GM21360 (cell line): ENCODE data around the gene OPA3.
"Not testable (repeated sequence)": the region's sequence is repeated elsewhere in the genome, so short reads cannot be mapped to it uniquely, and the experiment has no call there.

Experiments
- ATAC-seq: cut with Tn5 transposase; IDR thresholded peaks from one replicate; pipeline ENCODE4 v1.9.1; 2021; ENCODE audit warnings: mild to moderate bottlenecking, moderate library complexity; ENCODE audit not compliant: unreplicated experiment

The OPA3 gene

GRCh38 chr19:45523642-45524256, 60.9 kb downstream of the OPA3 start:
- ATAC-seq = peak; percentile 73

GRCh38 chr19:45522010-45522941, 62.3 kb downstream of the OPA3 start:
- no peak for ATAC-seq

GRCh38 chr19:45518469-45518826, 66.2 kb downstream of the OPA3 start:
- ATAC-seq = no peak

GRCh38 chr19:45517641-45518468, 66.7 kb downstream of the OPA3 start:
- ATAC-seq = no peak

- no peak for ATAC-seq
Measured at GRCh38 chr19:45517238-45517637, 67.4 kb downstream of the OPA3 start.

DNA sequence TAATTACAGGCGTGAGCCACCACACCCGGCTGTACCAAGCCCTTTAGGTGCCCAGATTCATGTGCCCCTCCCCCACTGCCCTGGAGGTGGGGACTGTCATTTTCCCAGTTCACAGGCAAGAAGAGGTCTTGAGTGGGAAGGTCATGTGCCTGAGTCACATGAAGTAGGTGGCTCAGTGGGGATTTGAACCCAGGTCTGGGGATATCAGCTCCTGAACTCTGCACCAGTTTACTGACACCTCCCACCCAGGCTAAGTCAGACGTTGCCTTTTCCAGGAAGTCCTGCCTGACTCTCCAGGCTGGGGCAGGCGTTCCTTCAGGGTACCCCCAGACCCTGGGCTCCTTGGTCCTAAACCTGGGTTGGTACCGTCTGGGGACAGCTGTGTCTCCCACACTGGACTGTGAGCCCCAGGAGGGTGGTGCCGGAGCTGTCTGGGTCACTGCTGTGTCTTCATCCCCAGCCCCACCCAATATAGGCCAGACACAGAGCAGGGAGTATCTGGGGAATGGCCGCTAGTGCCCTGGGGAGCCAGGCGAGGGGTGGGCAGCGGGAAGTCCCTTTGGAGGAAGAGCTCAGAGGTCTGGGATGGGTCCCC, 68.7 kb downstream of the OPA3 start:
- no peak for ATAC-seq

- ATAC-seq = no peak
Measured at GRCh38 chr19:45515081-45515624, 69.4 kb downstream of the OPA3 start.

GRCh38 chr19:45514376-45515051, 70.1 kb downstream of the OPA3 start:
- no peak for ATAC-seq

DNA sequence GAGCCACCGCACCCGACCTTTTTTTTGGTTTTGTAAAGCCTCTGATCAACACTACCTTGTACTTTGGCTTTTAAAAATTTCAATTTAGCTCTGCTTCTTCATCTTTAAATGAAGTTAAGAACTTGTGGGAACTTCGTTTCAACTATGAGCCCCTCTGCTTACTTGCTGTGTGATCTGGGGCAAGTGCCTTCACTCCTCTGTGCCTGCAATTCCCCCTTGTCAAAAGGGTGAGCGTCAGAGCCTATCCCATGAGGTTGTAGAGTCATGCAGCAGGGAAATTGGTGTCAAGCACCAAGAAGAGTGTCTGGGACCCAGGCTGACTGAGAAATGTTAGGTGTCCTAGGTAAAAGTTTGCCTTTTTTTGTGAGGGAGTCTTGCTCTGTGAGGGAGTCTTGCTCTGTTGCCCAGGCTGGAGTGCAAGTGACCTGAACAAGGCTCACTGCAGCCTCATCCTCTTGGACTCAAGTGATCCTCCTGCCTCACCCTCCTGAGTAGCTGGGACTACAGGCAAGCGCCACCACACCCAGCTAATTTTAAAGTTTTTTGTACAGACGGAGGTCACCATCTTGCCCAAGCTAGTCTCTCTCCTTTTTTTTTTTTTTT, 71.6 kb downstream of the OPA3 start:
- no peak for ATAC-seq

- ATAC-seq = no peak
Measured at GRCh38 chr19:45511074-45511473, 73.5 kb downstream of the OPA3 start.

- ATAC-seq = not testable (repeated sequence)
Measured at GRCh38 chr19:45510352-45510751, 74.2 kb downstream of the OPA3 start.

DNA sequence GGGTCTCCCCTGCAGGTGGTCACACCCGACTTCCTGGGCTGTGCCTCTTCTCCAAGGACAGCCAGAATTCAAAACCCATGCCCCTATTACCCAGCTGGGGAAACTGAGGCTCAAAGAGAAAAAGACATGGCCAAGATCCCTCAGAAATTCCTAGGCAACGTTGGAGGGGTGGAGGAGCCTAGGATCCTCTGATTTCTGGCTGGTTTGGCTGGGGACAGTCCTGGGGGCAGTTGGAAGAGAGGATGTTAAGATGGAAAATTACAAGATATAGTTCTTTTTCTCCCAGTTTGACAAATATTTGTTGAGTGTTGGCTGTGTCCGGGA, 74.9 kb downstream of the OPA3 start:
- no peak for ATAC-seq

DNA sequence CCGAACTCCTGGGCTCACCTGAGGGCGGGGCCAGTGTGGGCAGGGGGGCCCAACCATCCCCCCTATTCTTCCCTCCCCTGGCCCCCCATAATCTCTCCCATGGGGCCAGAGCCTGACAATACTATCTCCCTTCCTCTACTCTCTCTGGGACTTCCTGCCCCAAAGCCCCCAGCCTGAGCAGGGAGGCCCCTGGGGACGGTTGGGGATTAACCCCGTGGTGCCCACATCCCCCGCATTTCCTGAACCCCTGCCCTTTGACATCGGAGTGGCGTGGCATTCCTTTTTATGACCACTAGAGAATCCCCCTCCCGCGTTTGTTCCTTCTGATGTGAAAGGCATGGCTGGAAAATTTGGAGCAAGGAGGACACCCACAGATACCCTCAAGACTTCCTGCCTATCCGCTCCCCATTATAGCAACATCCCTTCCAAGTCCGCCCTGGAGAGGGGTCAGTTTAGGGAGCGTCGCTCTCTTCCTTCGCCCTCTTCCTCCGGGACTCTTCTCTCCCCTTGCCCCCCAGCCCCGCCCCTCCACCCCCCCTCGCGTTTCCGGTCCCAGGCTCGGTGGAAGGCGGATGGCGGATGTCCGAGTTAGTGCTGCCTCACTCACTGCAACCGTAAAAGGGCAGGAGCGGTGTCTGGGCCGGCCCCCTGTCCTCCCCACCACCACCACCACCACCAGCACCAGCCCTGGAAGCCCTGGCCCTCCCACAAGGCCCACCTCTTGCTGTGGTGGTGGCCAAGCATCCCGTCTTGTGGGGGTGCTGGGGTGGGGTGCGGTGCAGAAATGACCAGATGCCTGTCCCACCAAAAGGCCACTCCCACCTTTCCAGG, 75.5 kb downstream of the OPA3 start:
- no peak for ATAC-seq

GRCh38 chr19:45508417-45508860, 76.2 kb downstream of the OPA3 start:
- no peak for ATAC-seq

GRCh38 chr19:45507872-45508416, 76.7 kb downstream of the OPA3 start:
- no peak for ATAC-seq

DNA sequence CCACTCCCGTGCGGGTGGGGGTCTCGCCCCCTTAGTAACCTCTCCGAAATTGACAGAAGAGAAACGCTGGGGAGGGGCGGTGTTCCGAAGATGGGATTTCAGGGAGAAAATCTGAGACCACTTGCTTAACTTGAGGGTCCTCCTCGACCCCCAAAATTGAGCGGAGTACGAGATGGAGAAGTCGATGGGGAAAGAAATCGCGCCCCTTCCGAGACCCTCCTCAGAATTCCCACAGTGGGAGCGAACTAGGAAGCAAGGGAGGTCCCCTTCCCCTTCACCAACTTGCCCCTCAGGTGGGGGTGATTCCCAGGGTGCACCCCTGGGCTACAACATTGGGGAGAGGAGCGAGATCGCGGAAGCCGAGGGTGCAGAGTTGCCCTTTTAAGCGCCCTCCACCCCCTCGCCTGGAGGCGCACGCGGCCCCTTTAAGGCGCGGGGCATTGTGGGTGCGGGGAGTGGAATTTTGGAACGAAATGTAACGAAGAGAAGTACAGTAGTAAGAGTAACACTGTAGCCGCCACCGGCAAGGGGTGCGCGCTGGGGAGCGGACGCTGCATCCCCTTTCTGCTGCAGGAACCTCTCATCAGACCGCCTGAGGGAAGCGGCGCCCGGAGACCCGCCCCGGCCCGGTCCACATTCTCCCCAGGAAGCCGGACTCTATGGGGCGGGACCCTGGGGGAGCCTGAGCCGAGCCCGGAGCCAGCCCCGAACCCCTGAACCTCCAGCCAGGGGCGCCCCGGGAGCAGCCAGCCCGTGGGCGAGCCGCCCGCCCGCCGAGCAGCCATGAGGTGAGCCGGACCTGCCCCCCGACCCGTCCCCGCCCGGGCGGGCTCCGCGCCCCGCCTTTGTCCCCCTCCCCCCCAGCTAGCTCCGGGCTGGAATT, 77.4 kb downstream of the OPA3 start, which contains the start of gene VASP:
VASP (plus strand) TSS at position 491 of the 883 bp plus-strand sequence; CDS start at position 784, 293 bp downstream.
- peak; percentile 31 for ATAC-seq

DNA sequence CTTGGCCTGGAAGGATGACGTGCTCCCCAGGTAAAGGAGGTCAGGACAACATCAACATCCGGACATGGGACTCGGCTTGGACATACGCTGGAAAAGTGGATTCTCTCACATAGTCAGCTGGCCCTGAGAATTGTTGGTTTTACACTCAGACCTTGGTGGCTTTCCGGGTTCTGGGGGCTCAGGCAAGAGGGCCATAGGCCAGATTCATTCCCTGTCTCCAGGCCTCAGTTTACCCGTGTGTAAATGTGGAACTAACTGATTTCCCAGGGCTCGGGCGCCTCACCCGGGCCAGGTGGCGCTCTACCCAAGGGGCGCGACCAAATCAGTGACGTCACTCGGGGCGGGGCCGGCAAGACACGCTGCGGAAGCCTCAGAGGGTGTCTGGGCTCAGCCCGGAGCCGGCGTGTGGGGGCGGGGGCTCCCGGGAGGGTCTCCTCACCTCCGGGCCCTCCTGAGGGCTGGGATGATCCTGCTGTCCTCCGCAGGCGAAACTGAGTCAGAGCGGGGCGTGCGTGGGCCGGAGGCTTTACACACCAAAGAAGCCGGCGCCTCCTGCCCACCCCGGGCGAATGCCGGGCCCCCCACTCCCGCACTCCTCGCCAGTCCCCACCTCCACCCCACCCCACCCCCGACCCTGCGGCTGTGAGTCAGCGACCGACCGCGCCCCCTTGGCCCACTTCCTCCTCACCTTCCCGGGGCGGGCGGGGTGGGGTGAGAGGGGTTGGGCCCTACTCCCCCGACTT, 78.2 kb downstream of the OPA3 start:
- peak; percentile 56 for ATAC-seq
